ENCODE data around the gene NTRK2. TPM values are rescaled to one million over a fixed set of nuclear protein-coding genes. Genes with fewer than 3 reads are reported as not detected.

Gene NTRK2
- total and polyA plus RNA-seq, 10 of the 15 experiments (the other 5 are each of a cell fraction or from before 2014, with no cell fraction given), result 0.42 to 4.6 (median 0.65) TPM

GRCh38 chr9:84751921-84752320, 82.4 kb downstream of the NTRK2 start:
- POLR2A ChIA-PET, result interaction anchor here (1.0 to 1.8 kb wide), 2 partner anchors 12 to 28 kb away, joined by 3 to 5 read pairs; no protein-coding TSS in a partner anchor
- H3K79me2 ChIP-seq (ENCODE audit: control insufficient read depth, insufficient read depth, low read length), result no peaks in the 10 kb centered on the region
- TF ChIP-seq EP300 (IDR thresholded peaks at IDR 0.05; ENCODE audit: borderline replicate concordance in 1 of 2, control insufficient read depth in 1 of 2, low read depth in 2 of 2, low read length in 2 of 2) (0 out of 4 replicates have a peak, but pooled peaks of 1 of the 2 experiments have one; percentile 37), ATF7 (IDR thresholded peaks at IDR 0.05; ENCODE audit: low read depth) (peak; percentile 50; the same call in 1 of the 2 replicates), HDAC6 (IDR thresholded peaks at IDR 0.05; ENCODE audit: unreplicated experiment) (no peak), ZNF592 (IDR thresholded peaks at IDR 0.05) (0 out of 2 replicates have a peak, but pooled peaks have one; percentile 43), SPI1 (IDR thresholded peaks at IDR 0.05; ENCODE audit: borderline replicate concordance, insufficient read depth, low read depth, low read length) (peak; percentile 74; the same call in 1 of the 2 replicates), CTCF (IDR thresholded peaks at IDR 0.05 in 2 of 3, conservative IDR thresholded peaks at IDR 0.05 in 1 of 3; ENCODE audit: control insufficient read depth in 2 of 3, extremely low read depth in 1 of 3, insufficient read depth in 1 of 3, low read depth in 3 of 3, low read length in 3 of 3) (no peak), BCL3 (IDR thresholded peaks at IDR 0.05; ENCODE audit: borderline replicate concordance, insufficient read depth, low read depth, low read length, poor library complexity, severe bottlenecking) (no peak), MEF2B (IDR thresholded peaks at IDR 0.05; ENCODE audit: partially characterized antibody, poor library complexity, severe bottlenecking) (peak; percentile 56), TCF7 (IDR thresholded peaks at IDR 0.05; ENCODE audit: borderline replicate concordance) (no peak), NBN (IDR thresholded peaks at IDR 0.05) (0 out of 2 replicates have a peak, but pooled peaks have one; percentile 28), DPF2 (IDR thresholded peaks at IDR 0.05) (peak; percentile 63), YY1 (IDR thresholded peaks at IDR 0.05; ENCODE audit: low read depth, low read length) (no peak), TAF1 (IDR thresholded peaks at IDR 0.05; ENCODE audit: borderline replicate concordance, low read depth, low read length) (no peak), CHD2 (IDR thresholded peaks at IDR 0.05; ENCODE audit: borderline replicate concordance, low read depth, low read length) (no peak), NFXL1 (IDR thresholded peaks at IDR 0.05; ENCODE audit: borderline replicate concordance) (no peak), BCL11A (IDR thresholded peaks at IDR 0.05; ENCODE audit: low read depth, low read length) (peak; percentile 61; the same call in 1 of the 2 replicates)

More at GRCh38 chr9:84751921-84752320, 82.4 kb downstream of the NTRK2 start:
- ATAC-seq (peak; percentile 32), FAIRE-seq (no peak), DNase-seq (ENCODE audit: low read depth, low spot score) (no peak)
- ChIA-PET CTCF (interaction anchor here (0.9 to 14.7 kb wide), 4 partner anchors 11 to 54 kb away, joined by 3 to 177 read pairs (median 30); no protein-coding TSS in a partner anchor), SMC1A (ENCODE audit: uncharacterized antibody, unreplicated experiment) (interaction anchor here (0.8 to 15.0 kb wide), 12 partner anchors 7 to 60 kb away, joined by 3 to 204 read pairs (median 8); no protein-coding TSS in a partner anchor), RAD21 (ENCODE audit: unreplicated experiment) (interaction anchor here (0.9 to 2.1 kb wide), 5 partner anchors 11 to 51 kb away, joined by 3 to 10 read pairs (median 4); no protein-coding TSS in a partner anchor)
- Histone ChIP-seq H3K4me3 (no peak overlapping the region), H3K4me2 (ENCODE audit: control insufficient read depth, insufficient read depth) (no peak overlapping the region), H2AFZ (ENCODE audit: control insufficient read depth, low read depth, low read length) (no peak overlapping the region; the same call in 1 of the 2 replicates), H3K27me3 (replicated peaks in 1 of 2; ENCODE audit: control insufficient read depth in 2 of 2, insufficient read depth in 2 of 2, low read length in 1 of 2) (no peaks in the 10 kb centered on the region), H4K20me1 (ENCODE audit: control insufficient read depth, insufficient read depth) (no peaks in the 10 kb centered on the region), H3K9me3 (replicated peaks; ENCODE audit: control insufficient read depth, insufficient read depth, low read length) (no peaks in the 10 kb centered on the region), H3K4me1 (ENCODE audit: control insufficient read depth, insufficient read depth, low read length) (peaks cover 50% of the 10 kb centered on the region), H3K9ac (ENCODE audit: control insufficient read depth, insufficient read depth, low read length) (no peak overlapping the region), H3K36me3 (ENCODE audit: control insufficient read depth in 2 of 2, insufficient read depth in 2 of 2, low read length in 1 of 2) (no peaks in the 10 kb centered on the region), H3K27ac (ENCODE audit: control insufficient read depth, insufficient read depth) (no peak overlapping the region)
- WGBS (ENCODE audit: insufficient coverage, insufficient replicate concordance, low lambda C conversion rate, missing lambda C conversion rate), result 48% methylated on average over 3 of the region's 3 CpGs
- in situ Hi-C loops (cut with MboI), result loop anchor here (10.0 to 25.0 kb wide), 2 partner anchors 47 to 765 kb away; partner anchors contain the start of genes HNRNPK and RMI1
- intact Hi-C loops (cut with micrococcal nuclease; ENCODE audit: unreplicated experiment), result loop anchor here (10.0 kb wide), 1 partner anchor 457 kb away; no protein-coding TSS in a partner anchor
- no TSS peak for BruUV-seq (replicated peaks)
